GM19043 (cell line): Measurements from ENCODE around the gene TMEM132D.

ENCODE experiments used
- ATAC-seq: cut with Tn5 transposase; IDR thresholded peaks from one replicate; pipeline ENCODE4 v1.9.1; 2021; ENCODE audit warnings: low read depth; ENCODE audit not compliant: unreplicated experiment

Gene TMEM132D

DNA sequence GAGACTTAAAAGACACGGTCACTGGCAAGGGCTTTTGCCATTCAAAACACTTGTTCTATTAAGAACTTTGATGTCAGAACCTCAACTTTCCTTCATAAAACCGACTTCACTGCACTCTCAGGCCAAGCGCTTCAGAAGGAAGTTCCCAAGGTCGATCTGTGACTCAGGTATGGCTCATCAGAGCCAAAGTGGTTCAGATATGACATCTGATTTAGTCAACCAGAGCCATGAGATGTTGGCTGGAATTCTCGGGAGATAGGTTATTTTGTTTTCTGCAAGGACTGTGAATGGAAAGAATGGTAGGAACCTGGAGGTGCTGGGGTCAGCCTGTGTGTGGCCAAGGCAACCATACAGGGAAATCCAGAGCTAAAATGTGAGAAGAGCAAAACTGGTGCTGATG, 604.9 kb downstream of the TMEM132D start:
- ATAC-seq, result no peak

GRCh38 chr12:129296671-129297070, 607.2 kb downstream of the TMEM132D start:
- no peak for ATAC-seq

GRCh38 chr12:129294868-129295267, 609.0 kb downstream of the TMEM132D start:
- ATAC-seq, result no peak

DNA sequence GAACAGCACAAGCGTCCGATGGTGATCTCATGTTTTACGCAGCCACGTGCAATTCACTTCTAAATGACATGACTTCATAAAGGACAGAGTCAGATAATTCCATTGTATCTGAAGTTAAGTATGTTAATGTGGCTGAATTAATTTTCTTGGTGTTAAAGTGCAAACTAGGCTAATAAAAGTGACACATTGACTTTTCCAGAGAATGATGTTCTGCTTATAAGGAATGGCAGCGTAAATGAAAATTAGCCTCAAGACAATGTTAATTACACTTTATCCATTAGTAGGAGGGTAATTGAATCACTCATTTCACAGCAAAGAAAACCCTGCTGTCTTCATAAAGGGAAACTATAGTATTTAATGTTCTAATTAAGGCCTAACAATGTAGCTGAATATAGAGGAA, 624.1 kb downstream of the TMEM132D start:
- no peak for ATAC-seq

- no peak for ATAC-seq
These were observed 627.3 kb downstream of the TMEM132D start for GRCh38 chr12:129276361-129277060.

- no peak for ATAC-seq
These were observed 633.9 kb downstream of the TMEM132D start for GRCh38 chr12:129269756-129270495.

GRCh38 chr12:129258781-129259318, 645.0 kb downstream of the TMEM132D start:
- no peak for ATAC-seq

DNA sequence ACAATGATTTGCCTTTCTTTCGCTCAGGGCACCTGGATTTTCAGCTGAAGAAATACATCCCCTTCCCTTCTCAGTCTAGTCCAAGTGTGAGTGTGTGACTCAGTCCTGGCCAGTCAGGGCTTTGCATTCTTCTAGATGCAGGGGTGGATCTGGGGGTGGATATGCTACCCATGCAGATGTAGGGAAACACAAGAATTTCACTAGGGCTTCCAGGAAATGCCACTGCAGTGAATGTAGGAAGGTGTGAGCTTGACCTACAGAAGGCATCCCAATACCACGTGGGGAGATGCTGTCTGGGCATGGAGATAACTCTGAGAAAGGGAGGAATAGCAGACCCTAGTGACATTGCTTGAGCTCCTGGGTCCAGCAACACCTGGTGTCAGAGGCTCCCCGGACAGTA, 646.3 kb downstream of the TMEM132D start:
- ATAC-seq, result no peak

- no peak for ATAC-seq
These were observed 657.2 kb downstream of the TMEM132D start for GRCh38 chr12:129246630-129247029.

DNA sequence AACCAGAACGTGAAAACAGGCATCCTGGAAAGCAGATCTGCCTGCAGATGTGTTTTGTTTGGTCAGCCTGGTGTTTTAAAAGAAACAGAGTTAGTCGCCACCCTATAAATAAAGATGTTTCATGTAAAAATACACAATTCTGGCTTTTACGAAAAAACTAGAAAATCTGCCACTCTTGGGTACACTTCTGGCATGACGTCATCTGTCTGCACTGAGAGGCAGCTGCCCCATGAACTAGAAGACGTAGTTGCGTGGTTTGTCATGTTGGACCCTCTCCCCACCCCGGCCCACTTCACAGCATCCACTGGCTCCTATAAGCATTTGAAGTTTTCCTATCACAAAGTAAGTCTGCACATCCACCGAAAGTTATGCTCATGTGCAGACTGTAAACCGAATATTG, 658.1 kb downstream of the TMEM132D start:
- no peak for ATAC-seq

GRCh38 chr12:129241852-129242251, 662.0 kb downstream of the TMEM132D start:
- no peak for ATAC-seq

- no peak for ATAC-seq
These were observed 665.9 kb downstream of the TMEM132D start for GRCh38 chr12:129237881-129238280.

GRCh38 chr12:129234209-129234608, 669.6 kb downstream of the TMEM132D start:
- ATAC-seq, result no peak

DNA sequence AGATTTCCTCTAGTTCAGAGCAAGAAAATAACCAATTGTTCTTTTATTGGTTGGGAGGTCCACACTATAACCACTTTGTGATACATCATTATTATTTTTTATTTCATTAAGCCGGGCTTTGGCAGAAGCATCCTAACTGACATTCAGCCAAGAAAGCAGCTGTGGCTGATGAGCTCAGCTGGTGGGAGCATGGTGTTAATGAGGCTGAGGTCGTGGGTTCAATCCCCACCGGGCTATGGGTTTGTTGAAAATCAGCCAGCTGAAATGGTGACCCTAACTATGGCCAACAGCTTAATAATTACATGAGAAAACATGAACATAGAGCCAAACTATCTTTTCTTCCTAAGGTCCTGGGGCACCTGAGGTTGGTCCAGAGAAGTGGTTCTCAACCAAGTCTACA, 672.3 kb downstream of the TMEM132D start:
- no peak for ATAC-seq

GRCh38 chr12:129230995-129231394, 672.8 kb downstream of the TMEM132D start:
- ATAC-seq, result no peak

DNA sequence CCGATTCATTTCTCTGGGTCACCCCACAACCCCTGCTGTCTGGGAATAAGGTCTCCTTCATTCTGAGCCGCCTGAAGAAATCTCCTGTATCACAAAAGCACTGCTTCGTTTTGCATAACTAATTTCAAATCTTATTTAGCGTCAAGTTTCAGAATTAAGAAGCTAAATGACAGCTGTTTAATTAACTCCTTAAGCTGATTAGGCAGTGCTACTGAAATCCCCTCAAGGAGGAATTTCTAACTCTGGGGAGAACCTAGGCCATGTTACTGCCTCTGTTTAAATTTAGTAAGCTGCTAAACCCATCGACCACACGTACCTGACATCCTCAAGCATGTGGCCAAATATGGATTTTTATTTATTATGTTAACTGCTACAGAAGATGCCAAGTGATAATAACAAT, 677.0 kb downstream of the TMEM132D start:
- no peak for ATAC-seq

DNA sequence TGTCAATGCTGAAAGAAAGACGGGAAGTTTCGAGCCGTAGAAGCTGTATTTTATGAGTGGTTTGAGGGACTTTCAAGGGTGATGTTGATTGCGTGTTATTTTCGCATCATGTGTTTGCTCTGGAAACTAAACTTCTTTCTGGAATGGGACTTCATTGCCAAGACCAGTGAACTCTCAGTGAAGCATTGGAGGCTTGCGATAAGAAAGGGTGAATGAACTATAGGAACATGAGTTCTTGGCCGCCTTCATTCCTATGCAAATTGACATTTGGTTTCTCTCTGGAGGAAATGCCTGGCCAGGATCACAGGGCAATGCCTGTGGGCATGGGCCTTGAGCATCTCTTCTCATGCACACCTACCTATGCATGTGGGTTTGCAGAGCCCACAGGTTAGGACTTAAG, 677.8 kb downstream of the TMEM132D start:
- ATAC-seq, result no peak

GRCh38 chr12:129215556-129215955, 688.3 kb downstream of the TMEM132D start:
- ATAC-seq, result no peak

DNA sequence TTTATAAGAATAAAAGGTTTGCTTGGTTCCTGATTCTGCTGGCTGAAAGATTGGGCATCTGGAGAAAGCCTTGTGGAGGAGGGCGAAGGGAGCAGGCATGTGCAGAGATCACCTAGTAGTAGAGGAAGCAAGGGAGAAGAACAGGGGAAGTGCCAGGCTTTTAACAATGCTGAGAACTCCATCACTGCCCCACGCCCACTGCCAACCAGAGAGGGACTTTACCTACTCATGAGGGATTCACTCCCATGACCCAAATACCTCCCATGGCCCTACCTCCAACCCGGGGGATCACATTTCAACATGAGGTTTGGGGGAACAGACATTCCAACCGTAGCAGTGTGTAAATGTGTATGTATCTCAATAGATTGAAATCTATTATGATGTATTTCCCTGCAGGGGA, 690.3 kb downstream of the TMEM132D start:
- no peak for ATAC-seq

- ATAC-seq, result no peak
These were observed 691.8 kb downstream of the TMEM132D start for GRCh38 chr12:129211862-129212630.

- ATAC-seq, result no peak
These were observed 695.3 kb downstream of the TMEM132D start for GRCh38 chr12:129208566-129208965.
